GM18511 (cell line): ENCODE results near the gene RNF166.
A peak's percentile ranks its signal among the peaks of the same experiment; 100 is the strongest.

Source experiments
- ATAC-seq: cut with Tn5 transposase; IDR thresholded peaks from one replicate; pipeline ENCODE4 v1.9.1; 2021; ENCODE audit warnings: mild to moderate bottlenecking, moderate library complexity; ENCODE audit not compliant: unreplicated experiment

RNF166 gene

DNA sequence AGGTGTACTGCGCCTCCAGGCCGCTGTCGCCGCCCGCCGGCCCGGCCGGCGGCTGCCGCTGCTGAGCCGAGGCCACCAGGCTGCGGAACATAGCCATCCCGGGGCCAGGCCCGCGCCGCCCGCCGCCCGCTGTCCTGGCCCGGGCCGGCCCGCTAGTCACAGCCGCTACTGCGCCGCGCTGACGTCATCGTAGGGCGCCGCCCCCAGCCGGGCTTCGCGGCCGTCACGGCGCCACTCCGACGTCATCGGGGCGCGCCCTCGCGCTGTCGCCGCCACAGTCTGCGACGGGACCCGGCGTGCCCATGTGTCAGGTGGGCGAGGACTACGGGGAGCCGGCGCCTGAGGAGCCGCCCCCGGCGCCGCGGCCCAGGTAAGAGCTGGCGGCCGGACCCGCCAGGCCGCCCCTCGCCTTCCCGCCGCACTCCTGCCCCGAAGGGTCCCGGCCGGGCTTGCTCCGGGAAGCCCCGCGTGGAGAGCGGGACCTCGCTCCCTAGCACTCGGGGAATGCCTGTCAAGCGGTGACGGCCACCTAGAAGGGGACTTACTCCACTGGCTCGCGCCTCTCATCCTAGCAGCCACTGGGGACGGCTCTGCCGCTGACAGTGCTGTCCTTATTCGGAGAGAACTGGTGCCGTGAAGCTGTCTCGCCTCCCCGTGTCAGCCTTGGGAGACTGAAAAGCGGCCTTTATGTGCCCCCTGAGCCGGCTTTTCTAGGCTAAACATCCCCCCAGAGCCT is at the start of gene RNF166, which contains the start of gene CTU2:
RNF166 (minus strand) TSS at position 180 of the 736 bp plus-strand sequence; CDS start at position 97, 83 bp downstream.
CTU2 (plus strand) TSS at position 275 of the 736 bp plus-strand sequence; CDS start at position 303, 28 bp downstream.
- peak; percentile 65 for ATAC-seq

GRCh38 chr16:88754912-88755744 is 48.9 kb upstream of the RNF166 start:
- no peak for ATAC-seq

- ATAC-seq = no peak
Measured at GRCh38 chr16:88754109-88754911, 48.1 kb upstream of the RNF166 start.

GRCh38 chr16:88753602-88754001 is 47.4 kb upstream of the RNF166 start:
- ATAC-seq = no peak

DNA sequence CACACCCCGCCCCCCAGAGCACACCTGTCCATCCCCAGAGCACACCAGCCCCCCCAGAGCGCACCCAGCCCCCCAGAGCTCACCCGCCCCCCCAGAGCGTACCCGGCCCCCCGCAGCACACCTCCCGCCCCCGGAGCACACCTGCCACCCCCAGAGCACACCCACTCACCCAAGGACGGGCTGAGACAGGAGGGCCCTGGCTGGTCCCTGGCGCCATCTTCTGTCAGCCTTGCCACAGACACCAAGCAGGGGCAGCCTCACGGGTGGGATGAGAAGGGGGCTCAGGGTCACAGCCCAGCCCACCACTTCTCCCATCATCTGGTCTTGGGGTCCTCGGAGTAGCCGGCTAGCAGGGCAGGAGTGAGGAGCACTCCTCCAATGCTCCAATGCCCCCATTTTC is 47.0 kb upstream of the RNF166 start:
- no peak for ATAC-seq

- ATAC-seq = no peak
Measured at GRCh38 chr16:88752386-88753002, 46.3 kb upstream of the RNF166 start.

DNA sequence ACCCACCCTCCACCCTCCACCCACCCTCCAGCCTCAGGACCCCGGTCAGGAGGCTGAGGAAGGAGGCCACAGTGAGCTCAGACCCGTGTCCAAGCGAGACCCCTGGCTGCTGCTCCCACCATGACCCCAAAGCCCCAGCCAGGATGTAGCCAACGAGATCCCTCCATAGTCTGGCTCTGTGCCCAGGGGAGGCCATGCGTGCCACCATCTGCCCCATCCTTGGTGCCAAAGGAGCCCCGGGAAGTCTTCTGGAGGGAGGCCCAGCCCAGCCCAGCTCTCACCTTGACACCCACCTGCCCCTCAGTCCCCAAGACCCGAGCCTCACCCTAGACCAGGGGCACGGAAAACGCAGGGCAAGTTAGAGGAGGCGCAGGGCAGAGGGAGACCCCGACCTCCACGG is 44.6 kb upstream of the RNF166 start:
- no peak for ATAC-seq

- no peak for ATAC-seq
Measured at GRCh38 chr16:88749358-88749757, 43.1 kb upstream of the RNF166 start.

DNA sequence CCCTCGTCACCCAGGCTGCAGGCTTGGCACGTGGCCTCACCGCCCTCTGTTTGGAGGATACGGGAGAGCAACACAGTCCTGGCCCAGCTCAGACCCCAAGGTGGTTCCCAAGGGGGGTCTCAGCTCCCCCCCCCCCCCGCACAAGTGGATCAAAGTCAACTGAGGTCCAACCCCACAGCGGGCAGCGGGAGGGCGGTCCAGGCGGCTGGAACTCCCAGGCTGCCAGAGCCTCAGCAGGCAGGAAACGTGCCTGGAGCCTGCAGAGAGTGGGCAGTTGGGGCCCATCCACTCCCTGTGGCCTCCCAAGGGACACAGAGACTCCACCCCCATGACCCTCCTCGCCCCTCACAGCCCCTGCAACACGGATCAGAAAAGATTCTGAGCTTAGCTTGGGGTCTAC is 42.2 kb upstream of the RNF166 start:
- no peak for ATAC-seq

DNA sequence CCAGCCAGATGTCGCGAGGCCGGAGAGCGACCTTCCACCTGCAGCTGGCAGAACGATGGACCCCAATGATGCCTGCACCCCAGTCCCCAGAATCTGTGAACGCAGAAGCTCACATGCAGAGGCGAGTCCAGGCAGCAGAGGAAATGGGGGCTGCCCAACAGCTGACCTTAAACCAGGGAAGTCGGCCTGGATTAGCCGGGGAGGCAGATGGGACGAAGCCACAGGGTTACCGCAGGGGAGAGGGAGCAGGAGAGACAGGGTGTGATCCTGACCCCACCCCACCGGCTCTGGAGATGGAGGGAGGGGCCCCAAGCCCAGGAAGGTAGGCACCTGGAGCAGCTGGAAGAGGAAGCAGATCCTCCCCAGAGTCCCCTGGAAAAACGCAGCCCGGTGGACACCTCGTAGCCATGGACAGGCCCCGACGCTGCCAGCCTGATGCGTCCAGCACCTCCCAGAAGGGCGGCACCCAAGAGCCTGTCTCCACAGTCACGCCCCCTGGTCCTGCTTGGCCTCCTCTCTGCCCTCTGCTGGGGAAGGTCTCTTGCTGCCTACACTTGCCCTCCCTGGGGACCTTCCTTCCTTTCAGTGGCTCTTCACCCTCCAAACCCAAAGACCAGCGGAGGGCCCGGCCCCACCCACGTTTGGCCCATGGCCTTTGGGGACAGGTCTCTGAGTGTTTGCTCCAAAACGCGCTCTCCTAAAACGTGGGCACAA is 41.5 kb upstream of the RNF166 start:
- no peak for ATAC-seq

DNA sequence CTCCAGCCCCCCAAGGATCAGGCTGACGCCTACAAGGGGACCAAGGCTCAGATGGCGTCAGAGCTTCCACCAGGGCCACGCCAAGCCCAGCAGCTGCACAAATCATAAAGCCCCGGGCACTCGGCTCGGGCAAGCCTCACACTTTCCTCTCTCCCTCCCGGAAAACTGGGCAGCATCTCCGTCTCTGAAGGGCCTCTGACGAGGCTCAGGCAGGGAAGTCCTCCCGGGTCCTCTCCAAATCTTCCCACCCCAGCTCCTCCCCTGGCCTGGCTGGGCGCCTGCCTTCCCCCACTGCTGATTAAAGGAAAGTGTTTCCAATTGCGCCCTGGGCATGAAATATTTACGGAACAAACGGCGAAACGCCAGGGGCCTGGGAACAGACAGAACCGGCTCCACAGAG is 40.3 kb upstream of the RNF166 start:
- no peak for ATAC-seq

- ATAC-seq = no peak
Measured at GRCh38 chr16:88744577-88745521, 38.6 kb upstream of the RNF166 start.

GRCh38 chr16:88743693-88744576 is 37.7 kb upstream of the RNF166 start:
- ATAC-seq = no peak

- ATAC-seq = no peak
Measured at GRCh38 chr16:88742896-88743605, 36.8 kb upstream of the RNF166 start.

DNA sequence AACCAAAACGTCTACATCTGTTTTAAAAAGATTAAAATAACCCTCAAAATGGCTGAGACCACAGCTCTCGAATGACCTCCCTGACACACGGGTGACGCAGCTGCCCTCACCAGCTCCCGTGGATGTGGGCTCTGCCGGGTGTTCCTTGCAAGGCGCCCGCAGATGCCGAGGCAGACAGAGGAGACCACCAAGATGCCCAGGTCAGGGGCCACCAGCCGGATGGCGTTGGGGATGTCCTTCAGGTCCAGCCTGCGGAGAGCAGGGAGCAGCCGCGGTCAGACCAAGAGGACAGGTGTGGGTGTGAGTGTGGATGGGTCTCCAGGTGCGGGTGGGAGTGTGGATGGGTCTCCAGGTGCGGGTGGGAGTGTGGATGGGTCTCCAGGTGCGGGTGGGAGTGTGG is 35.2 kb upstream of the RNF166 start:
- ATAC-seq = no peak

DNA sequence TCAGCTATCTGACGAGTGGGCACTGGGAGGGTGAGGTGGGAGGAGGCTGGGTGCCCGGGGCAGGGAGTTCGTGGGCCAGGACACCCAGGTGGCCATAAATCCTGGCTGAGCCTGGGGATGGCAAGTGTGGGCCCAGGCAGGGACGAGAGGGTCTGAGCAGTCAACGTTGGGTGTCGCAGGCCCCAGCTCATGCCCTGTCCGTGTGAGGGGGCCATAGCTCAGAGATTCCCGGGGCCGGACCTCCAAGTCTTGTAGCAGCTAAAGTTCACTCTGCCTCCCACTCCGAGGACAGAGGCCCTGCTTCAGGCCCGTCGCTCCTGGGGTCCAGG is 34.5 kb upstream of the RNF166 start:
- no peak for ATAC-seq

- no peak for ATAC-seq
Measured at GRCh38 chr16:88739977-88740726, 33.9 kb upstream of the RNF166 start.
